Lower leg skin (tissue), 3 donors: ENCODE results near the gene RSPO4.

ENCODE experiments used
- CTCF ChIP-seq, 3 donors: fragments of 450-650 bp; IDR thresholded peaks; one replicate each; pipeline ENCODE4 v1.5.1; 2016; ENCODE audit warnings: antibody characterized with exemption in 3 of 3, mild to moderate bottlenecking in 3 of 3, moderate library complexity in 2 of 3
- POLR2A ChIP-seq, 2 donors: fragments of 450-650 bp; IDR thresholded peaks; one replicate each; pipeline ENCODE4 v1.6.1; 2016 to 2017; ENCODE audit warnings: antibody characterized with exemption in 2 of 2, mild to moderate bottlenecking in 1 of 2, moderate library complexity in 1 of 2

GRCh38 chr20:997016-997415 is 5.1 kb downstream of the RSPO4 start:
- no peak for TF ChIP-seq CTCF (IDR thresholded peaks at IDR 0.05)
- TF ChIP-seq POLR2A (IDR thresholded peaks at IDR 0.05): no peak
